Coronary artery (tissue), 2 donors: ENCODE results near the gene FGF11.

Experiments used
- DNase-seq: peaks from one replicate; pipeline ENCODE4 v3.0.0-alpha.2; 2017; ENCODE audit warnings: low spot score
- H3K27ac ChIP-seq, 2 donors: fragments of 200-600 bp; sonication (generic); one replicate each; pipeline ENCODE4 v1.5.1; 2016 to 2019
- H3K4me3 ChIP-seq: fragments of 200-600 bp; sonication (generic); 2 replicates; pipeline ENCODE4 v1.5.1; 2016; ENCODE audit warnings: mild to moderate bottlenecking, moderate library complexity
- CTCF ChIP-seq: fragments of 200-600 bp; sonication (generic); IDR thresholded peaks from one replicate; pipeline ENCODE4 v1.5.1; 2019; ENCODE audit warnings: antibody characterized with exemption

FGF11 gene

GRCh38 chr17:7416323-7416722 lies 23.0 kb upstream of the FGF11 start:
- Histone ChIP-seq H3K27ac (no peak overlapping the region), H3K4me3 (no peak overlapping the region)
- no peak for DNase-seq
- no peak for TF ChIP-seq CTCF

- no peak overlapping the region for H3K27ac ChIP-seq
- H3K4me3 ChIP-seq = no peak overlapping the region
- no peak for DNase-seq
- TF ChIP-seq CTCF = no peak
Measured at GRCh38 chr17:7417056-7417655, 22.2 kb upstream of the FGF11 start.

GRCh38 chr17:7418472-7419152 lies 20.7 kb upstream of the FGF11 start:
- Histone ChIP-seq H3K4me3 (no peak overlapping the region), H3K27ac (no peak overlapping the region)
- no peak for DNase-seq
- TF ChIP-seq CTCF = no peak

- Histone ChIP-seq H3K4me3 (no peak within 1 kb of the TSS), H3K27ac (no peak within 1 kb of the TSS)
- no peak for DNase-seq
- TF ChIP-seq CTCF = no peak
Measured at GRCh38 chr17:7419819-7420610, 19.3 kb upstream of the FGF11 start, which contains the start of gene SPEM1. Gene SPEM1, plus strand, starts transcription at chr17:7420324. Its CDS starts 61 bp downstream, at chr17:7420385.

- no peak overlapping the region for H3K27ac ChIP-seq
- DNase-seq = no peak
- no peak overlapping the region for H3K4me3 ChIP-seq
- TF ChIP-seq CTCF = no peak
Measured at GRCh38 chr17:7421186-7421585, 18.1 kb upstream of the FGF11 start.

- TF ChIP-seq CTCF = no peak
- Histone ChIP-seq H3K27ac (no peak overlapping the region), H3K4me3 (no peak overlapping the region)
- no peak for DNase-seq
Measured at GRCh38 chr17:7423679-7424078, 15.6 kb upstream of the FGF11 start.
